Parathyroid adenoma (tissue), 2 donors: ENCODE results near the gene RASSF3.

Experiments
- H2AFZ ChIP-seq: fragments of 300-600 bp; sonication (generic); one replicate; pipeline ENCODE4 v1.7.0; 2017; ENCODE audit warnings: antibody characterized with exemption, mild to moderate bottlenecking
- H3K27ac ChIP-seq: fragments of 300-600 bp; sonication (generic); one replicate; pipeline ENCODE4 v1.7.0; 2017
- H3K27me3 ChIP-seq: fragments of 300-600 bp; sonication (generic); one replicate; pipeline ENCODE4 v1.7.0; 2017; ENCODE audit warnings: low read length; ENCODE audit not compliant: control insufficient read depth, insufficient read depth
- H3K36me3 ChIP-seq: fragments of 300-600 bp; sonication (generic); one replicate; pipeline ENCODE4 v1.7.0; 2017; ENCODE audit warnings: low read length; ENCODE audit not compliant: control insufficient read depth, insufficient read depth
- H3K4me1 ChIP-seq: fragments of 300-600 bp; sonication (generic); one replicate; pipeline ENCODE4 v1.7.0; 2017; ENCODE audit warnings: control low read depth
- H3K4me2 ChIP-seq: fragments of 300-600 bp; sonication (generic); one replicate; pipeline ENCODE4 v1.7.0; 2017; ENCODE audit warnings: low read length
- H3K4me3 ChIP-seq: fragments of 300-600 bp; sonication (generic); one replicate; pipeline ENCODE4 v1.7.0; 2017; ENCODE audit warnings: low read depth, low read length
- H3K79me2 ChIP-seq: fragments of 300-600 bp; sonication (generic); one replicate; pipeline ENCODE4 v1.7.0; 2017; ENCODE audit warnings: control low read depth
- H3K9ac ChIP-seq: fragments of 300-600 bp; sonication (generic); one replicate; pipeline ENCODE4 v1.7.0; 2017; ENCODE audit warnings: mild to moderate bottlenecking
- H3K9me3 ChIP-seq: fragments of 300-600 bp; sonication (generic); one replicate; pipeline ENCODE4 v1.7.0; 2017; ENCODE audit warnings: low read length; ENCODE audit not compliant: control insufficient read depth
- TF ChIP-seq, protein P1 (sequence below): fragments of 300-600 bp; sonication (generic); IDR thresholded peaks from one replicate; pipeline ENCODE4 v1.7.0; 2017; ENCODE audit warnings: antibody characterized with exemption, mild to moderate bottlenecking
- donor health status: primary hyperparathyroidism.

Gene RASSF3

DNA sequence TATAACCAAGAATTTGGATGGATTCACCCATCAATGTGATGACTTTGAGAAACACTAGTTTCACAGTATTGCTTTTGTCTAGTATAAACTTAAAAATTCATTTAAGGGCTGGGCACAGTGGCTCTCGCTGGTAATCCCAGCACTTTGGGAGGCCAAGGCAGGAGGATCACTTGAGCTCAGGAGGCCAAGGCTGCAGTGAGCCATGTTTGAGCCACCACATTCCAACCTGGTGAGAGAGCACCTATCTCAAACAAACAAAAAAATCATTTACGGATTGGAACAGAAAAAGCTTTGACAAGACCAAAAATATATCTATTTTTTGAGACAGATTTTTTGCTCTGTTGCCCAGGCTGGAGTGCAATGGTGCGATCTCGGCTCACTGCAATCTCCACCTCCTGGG, 121.4 kb downstream of the RASSF3 start:
- no peaks in the 10 kb centered on the region for H3K36me3 ChIP-seq
- TF ChIP-seq, protein P1, sequence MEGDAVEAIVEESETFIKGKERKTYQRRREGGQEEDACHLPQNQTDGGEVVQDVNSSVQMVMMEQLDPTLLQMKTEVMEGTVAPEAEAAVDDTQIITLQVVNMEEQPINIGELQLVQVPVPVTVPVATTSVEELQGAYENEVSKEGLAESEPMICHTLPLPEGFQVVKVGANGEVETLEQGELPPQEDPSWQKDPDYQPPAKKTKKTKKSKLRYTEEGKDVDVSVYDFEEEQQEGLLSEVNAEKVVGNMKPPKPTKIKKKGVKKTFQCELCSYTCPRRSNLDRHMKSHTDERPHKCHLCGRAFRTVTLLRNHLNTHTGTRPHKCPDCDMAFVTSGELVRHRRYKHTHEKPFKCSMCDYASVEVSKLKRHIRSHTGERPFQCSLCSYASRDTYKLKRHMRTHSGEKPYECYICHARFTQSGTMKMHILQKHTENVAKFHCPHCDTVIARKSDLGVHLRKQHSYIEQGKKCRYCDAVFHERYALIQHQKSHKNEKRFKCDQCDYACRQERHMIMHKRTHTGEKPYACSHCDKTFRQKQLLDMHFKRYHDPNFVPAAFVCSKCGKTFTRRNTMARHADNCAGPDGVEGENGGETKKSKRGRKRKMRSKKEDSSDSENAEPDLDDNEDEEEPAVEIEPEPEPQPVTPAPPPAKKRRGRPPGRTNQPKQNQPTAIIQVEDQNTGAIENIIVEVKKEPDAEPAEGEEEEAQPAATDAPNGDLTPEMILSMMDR: no peak

DNA sequence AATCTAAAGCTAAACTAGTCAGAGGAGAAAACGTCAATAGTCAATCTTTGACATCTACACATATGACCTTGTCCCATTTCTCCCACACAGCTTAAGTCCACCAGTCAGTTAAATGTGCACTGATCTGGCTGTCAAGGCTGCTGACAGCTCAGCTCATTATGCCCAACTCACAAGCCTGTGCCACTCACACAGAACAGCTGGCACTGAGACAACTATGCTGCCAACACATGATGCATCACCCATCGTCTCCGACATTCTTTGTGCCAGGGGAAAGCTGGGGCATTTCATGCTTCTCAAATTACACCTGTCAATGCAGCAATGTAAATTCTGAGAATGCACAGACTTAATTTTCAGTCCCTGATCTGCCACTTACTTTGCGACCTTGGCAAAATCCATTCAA, 123.6 kb downstream of the RASSF3 start:
- no peaks in the 10 kb centered on the region for H3K36me3 ChIP-seq
- TF ChIP-seq, protein P1: no peak

More for the DNA sequence above, 121.4 kb downstream of the RASSF3 start:
- Histone ChIP-seq H3K79me2 (no peaks in the 10 kb centered on the region), H3K9ac (no peak overlapping the region), H3K9me3 (no peaks in the 10 kb centered on the region), H3K4me1 (peaks cover 6% of the 10 kb centered on the region), H2AFZ (no peak overlapping the region), H3K27ac (no peak overlapping the region), H3K27me3 (no peaks in the 10 kb centered on the region), H3K4me3 (no peak overlapping the region), H3K4me2 (no peak overlapping the region)

DNA sequence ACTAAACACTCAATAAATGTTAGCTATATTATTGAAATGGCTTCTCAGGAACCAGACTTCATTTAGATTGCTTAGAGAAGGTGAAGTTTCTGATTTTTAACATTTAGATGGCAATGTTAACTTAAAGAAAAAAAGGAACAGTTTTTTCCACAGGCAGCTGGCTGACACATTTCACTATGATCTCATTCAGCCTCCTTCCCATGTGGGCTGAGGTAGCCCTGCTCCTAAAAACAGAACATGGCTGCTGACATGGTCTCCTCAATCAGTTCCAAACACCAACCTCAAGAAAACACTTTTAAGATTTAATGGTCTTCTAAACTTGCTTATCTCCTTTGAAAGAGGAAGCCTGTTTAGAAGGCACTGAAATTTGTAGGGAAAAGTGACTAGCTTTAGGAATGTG, 125.1 kb downstream of the RASSF3 start:
- Histone ChIP-seq H3K4me3 (no peak overlapping the region), H3K9ac (no peak overlapping the region), H3K4me2 (no peak overlapping the region), H3K4me1 (peaks cover 5% of the 10 kb centered on the region), H3K36me3 (no peaks in the 10 kb centered on the region), H3K79me2 (no peaks in the 10 kb centered on the region), H3K27ac (no peak overlapping the region), H3K9me3 (no peaks in the 10 kb centered on the region), H2AFZ (no peak overlapping the region), H3K27me3 (no peaks in the 10 kb centered on the region)
- TF ChIP-seq, protein P1: no peak

More for the DNA sequence above, 123.6 kb downstream of the RASSF3 start:
- Histone ChIP-seq H3K4me1 (peaks cover 6% of the 10 kb centered on the region), H3K27me3 (no peaks in the 10 kb centered on the region), H3K27ac (no peak overlapping the region), H3K4me3 (no peak overlapping the region), H3K9me3 (no peaks in the 10 kb centered on the region), H3K9ac (no peak overlapping the region), H3K79me2 (no peaks in the 10 kb centered on the region), H2AFZ (no peak overlapping the region), H3K4me2 (no peak overlapping the region)

DNA sequence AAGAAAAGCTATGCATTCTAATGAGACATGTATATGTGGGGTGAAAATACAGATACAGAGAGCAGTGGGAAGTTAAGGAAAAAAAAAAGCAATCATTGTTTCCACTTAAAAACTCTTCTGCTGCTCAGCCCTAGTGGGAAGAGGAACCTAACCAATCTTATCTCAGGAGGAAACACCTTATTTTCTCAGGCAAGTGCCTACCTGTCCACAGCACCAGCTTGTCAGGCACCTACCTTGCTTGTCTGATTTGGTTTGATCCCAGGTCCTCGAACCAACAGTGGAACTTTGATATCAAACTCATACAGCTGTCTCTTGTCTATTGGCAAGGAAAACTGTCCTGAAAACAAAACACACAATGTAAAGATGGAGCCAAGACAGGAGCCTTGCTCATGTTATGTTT, 126.5 kb downstream of the RASSF3 start:
- Histone ChIP-seq H3K36me3 (no peaks in the 10 kb centered on the region), H3K4me2 (no peak overlapping the region), H3K4me1 (peaks cover 2% of the 10 kb centered on the region), H3K27ac (no peak overlapping the region), H3K27me3 (no peaks in the 10 kb centered on the region), H3K9me3 (no peaks in the 10 kb centered on the region), H3K9ac (no peak overlapping the region), H3K79me2 (no peaks in the 10 kb centered on the region), H3K4me3 (no peak overlapping the region), H2AFZ (no peak overlapping the region)
- TF ChIP-seq, protein P1: no peak

DNA sequence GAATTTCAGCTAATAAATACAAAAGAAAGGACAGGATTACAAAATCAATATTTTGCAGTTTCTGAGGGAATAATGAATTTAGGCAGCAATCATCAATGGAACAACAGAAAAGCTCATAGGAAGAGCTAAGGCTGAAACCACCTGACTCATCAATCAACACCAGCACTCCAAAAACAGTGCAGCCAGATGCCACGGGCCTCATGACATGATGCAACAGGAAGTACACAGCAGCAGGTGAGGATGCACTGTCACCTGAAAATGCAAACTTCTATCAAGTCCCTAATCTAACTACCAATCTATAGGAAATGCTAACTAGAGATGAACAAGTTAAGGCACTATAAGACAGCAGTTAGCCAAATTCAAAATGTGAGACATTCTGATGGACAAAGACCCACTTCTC, 127.2 kb downstream of the RASSF3 start:
- Histone ChIP-seq H3K27me3 (no peaks in the 10 kb centered on the region), H3K4me1 (peaks cover 2% of the 10 kb centered on the region), H3K79me2 (no peaks in the 10 kb centered on the region), H3K4me3 (no peak overlapping the region), H3K9me3 (no peaks in the 10 kb centered on the region), H3K9ac (no peak overlapping the region), H3K27ac (no peak overlapping the region), H3K4me2 (no peak overlapping the region), H2AFZ (no peak overlapping the region), H3K36me3 (no peaks in the 10 kb centered on the region)
- TF ChIP-seq, protein P1: no peak
